ENCODE data around the gene PTGR3. TPM values are rescaled to one million over a fixed set of nuclear protein-coding genes. Genes with fewer than 3 reads are reported as not detected.

The PTGR3 gene
- total and polyA plus RNA-seq, 10 donors: 11.1 to 43.8 (median 30.0) TPM

GRCh38 chr18:75159646-75160356 lies 49.1 kb downstream of the PTGR3 start:
- no peak overlapping the region for H3K27ac ChIP-seq
- DNase-seq: no peak
- H3K4me1 ChIP-seq: peaks cover 0 to 18% (median 11%) of the 10 kb centered on the region in 6 donors
- no peak overlapping the region for H3K4me3 ChIP-seq
- no peak for TF ChIP-seq POLR2A (IDR thresholded peaks at IDR 0.05)
- TF ChIP-seq CTCF (IDR thresholded peaks at IDR 0.05 in 8 of 11, conservative IDR thresholded peaks at IDR 0.05 in 3 of 11): no peak
- no peak for TF ChIP-seq POLR2AphosphoS5 (IDR thresholded peaks at IDR 0.05)
- WGBS, 5 donors: 84 to 92% (median 90%) methylated on average over 16 of the region's 16 CpGs
- peaks cover 0 to 3% (median 0%) of the 10 kb centered on the region in 8 donors for H3K9me3 ChIP-seq
- intact Hi-C loops (cut with DNase I; ENCODE audit: low total_unique reads): no loop called here
- H3K27me3 ChIP-seq (replicated peaks in 1 of 7): peaks cover 0 to 4% (median 0%) of the 10 kb centered on the region in 7 donors
- H3K36me3 ChIP-seq: no peaks in the 10 kb centered on the region

GRCh38 chr18:75159238-75159518 lies 49.8 kb downstream of the PTGR3 start:
- TF ChIP-seq POLR2A (IDR thresholded peaks at IDR 0.05): no peak
- TF ChIP-seq CTCF (IDR thresholded peaks at IDR 0.05 in 8 of 11, conservative IDR thresholded peaks at IDR 0.05 in 3 of 11): no peak
- no peak for TF ChIP-seq POLR2AphosphoS5 (IDR thresholded peaks at IDR 0.05)
- WGBS, 5 donors: 89 to 98% (median 93%) methylated on average over 8 to 9 of the region's 9 CpGs

More at GRCh38 chr18:75159238-75159518, 49.8 kb downstream of the PTGR3 start:
- Histone ChIP-seq H3K27ac (no peak overlapping the region), H3K4me3 (no peak overlapping the region), H3K9me3 (peaks cover 0 to 4% (median 0%) of the 10 kb centered on the region in 8 donors), H3K27me3 (replicated peaks in 1 of 7) (peaks cover 0 to 4% (median 0%) of the 10 kb centered on the region in 7 donors), H3K4me1 (peaks cover 0 to 18% (median 11%) of the 10 kb centered on the region in 6 donors), H3K36me3 (no peaks in the 10 kb centered on the region)
- DNase-seq: no peak
- intact Hi-C loops (cut with DNase I; ENCODE audit: low total_unique reads): no loop called here

Other genes with a start within 250 kb of the PTGR3 start
- 10 to 100 TPM; 14.9 to 26.4 (median 19.7) TPM for gene TSHZ1, start 1.7 kb upstream of the PTGR3 start, total RNA-seq
- 1 to 10 TPM; 4.1 to 6.1 (median 4.2) TPM for gene TSHZ1, start 1.7 kb upstream of the PTGR3 start, polyA plus RNA-seq
- gene SMIM21, start 218.6 kb upstream of the PTGR3 start, total RNA-seq: not detected
- gene SMIM21, start 218.6 kb upstream of the PTGR3 start, polyA plus RNA-seq: not detected